Measurements from ENCODE around the gene TRAF3IP1. TPM values are rescaled to one million over a fixed set of nuclear protein-coding genes. Genes with fewer than 3 reads are reported as not detected.

Gene TRAF3IP1
- total RNA-seq, 1 experiment from 2014 or later = 3.8 TPM

DNA sequence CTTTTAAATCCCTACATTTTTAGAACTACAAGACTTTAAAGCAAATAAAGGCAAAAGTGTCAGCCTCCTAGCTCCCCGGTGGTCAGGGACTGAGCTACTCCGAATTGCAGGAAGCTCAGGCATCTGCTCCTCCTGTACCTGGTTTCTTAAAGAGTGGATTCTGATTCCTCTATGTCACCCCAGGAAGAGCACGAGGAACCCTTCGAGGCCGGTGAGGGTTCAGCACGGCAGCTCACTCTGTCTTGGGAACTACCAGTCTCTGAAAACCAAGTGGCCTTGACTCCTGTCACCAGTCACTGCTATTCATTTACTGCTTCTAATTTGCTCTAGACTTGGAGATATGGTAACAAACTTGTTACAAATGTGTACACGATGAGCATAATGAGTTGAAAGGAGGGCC lies 34.2 kb upstream of the TRAF3IP1 start:
- no peaks in the 10 kb centered on the region for H3K27me3 ChIP-seq
- no peaks in the 10 kb centered on the region for H3K9me3 ChIP-seq
- H3K36me3 ChIP-seq = no peaks in the 10 kb centered on the region
- DNase-seq = no peak
- H3K4me3 ChIP-seq = no peak overlapping the region

DNA sequence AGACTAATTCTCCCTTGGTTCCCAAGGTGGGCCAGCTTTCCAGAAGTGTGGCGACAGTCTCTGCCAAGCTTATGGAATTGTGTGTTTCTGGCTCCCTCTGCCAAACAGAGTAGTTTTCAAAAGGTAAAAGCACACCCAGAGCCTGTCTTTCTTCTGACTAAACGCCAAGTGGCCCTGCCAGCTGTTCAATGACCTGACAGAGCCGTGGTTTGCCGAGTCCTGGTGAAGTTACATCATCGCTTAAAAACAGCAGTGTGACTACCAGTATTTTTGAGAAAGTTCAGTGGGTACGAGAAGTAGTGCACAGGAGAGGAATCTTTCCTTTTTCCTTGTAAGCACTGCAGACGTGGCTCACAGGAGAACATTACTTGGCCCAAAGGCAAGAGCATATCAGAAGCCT lies 33.8 kb upstream of the TRAF3IP1 start:
- no peaks in the 10 kb centered on the region for H3K9me3 ChIP-seq
- no peaks in the 10 kb centered on the region for H3K36me3 ChIP-seq
- no peaks in the 10 kb centered on the region for H3K27me3 ChIP-seq
- peak; percentile 66 for DNase-seq
- H3K4me3 ChIP-seq = no peak overlapping the region

- no peaks in the 10 kb centered on the region for H3K36me3 ChIP-seq
- H3K4me3 ChIP-seq = peak overlapping the region; percentile 76
- DNase-seq = no peak
Measured at GRCh38 chr2:238286987-238287736, 33.2 kb upstream of the TRAF3IP1 start.

GRCh38 chr2:238287737-238288649 lies 32.3 kb upstream of the TRAF3IP1 start, which contains the start of gene PER2:
Gene PER2 (minus strand): TSS chr2:238288610. CDS start chr2:238277936, 10,674 bp downstream.
- H3K36me3 ChIP-seq = no peaks in the 10 kb centered on the region
- H3K4me3 ChIP-seq = peak within 1 kb of the TSS; percentile 76
- peak; percentile 60 for DNase-seq
- H3K27me3 ChIP-seq = no peaks in the 10 kb centered on the region
- no peaks in the 10 kb centered on the region for H3K9me3 ChIP-seq

More at GRCh38 chr2:238286987-238287736, 33.2 kb upstream of the TRAF3IP1 start:
- Histone ChIP-seq H3K9me3 (no peaks in the 10 kb centered on the region), H3K27me3 (no peaks in the 10 kb centered on the region)

- no peaks in the 10 kb centered on the region for H3K9me3 ChIP-seq
- peak overlapping the region; percentile 76 for H3K4me3 ChIP-seq
- no peaks in the 10 kb centered on the region for H3K27me3 ChIP-seq
- no peaks in the 10 kb centered on the region for H3K36me3 ChIP-seq
- peak; percentile 96 for DNase-seq
Measured at GRCh38 chr2:238288650-238289573, 31.4 kb upstream of the TRAF3IP1 start.

DNA sequence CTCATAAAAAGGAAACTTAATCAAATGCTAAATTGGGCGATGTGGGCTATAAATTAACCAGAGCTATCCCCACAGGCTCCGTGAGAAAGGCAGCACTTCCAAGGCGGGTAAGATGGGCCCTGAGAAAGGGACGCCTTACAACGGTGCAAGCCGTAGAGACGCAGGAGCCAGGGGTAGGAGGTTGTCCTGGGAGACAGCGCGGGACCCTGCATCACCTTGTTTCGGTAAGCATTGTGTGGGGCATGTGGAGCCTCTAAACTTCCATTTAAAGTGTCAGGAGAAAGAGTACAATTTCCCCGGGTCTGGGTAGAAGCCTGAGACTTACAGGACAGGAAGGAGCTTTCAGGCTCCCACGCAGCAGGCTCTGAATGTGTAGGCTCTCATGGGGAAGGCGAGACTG lies 30.7 kb upstream of the TRAF3IP1 start:
- H3K36me3 ChIP-seq = no peaks in the 10 kb centered on the region
- H3K27me3 ChIP-seq = no peaks in the 10 kb centered on the region
- no peak for DNase-seq
- peak overlapping the region; percentile 76 for H3K4me3 ChIP-seq
- H3K9me3 ChIP-seq = no peaks in the 10 kb centered on the region

GRCh38 chr2:238290091-238290509 lies 30.2 kb upstream of the TRAF3IP1 start:
- no peak for DNase-seq
- no peaks in the 10 kb centered on the region for H3K36me3 ChIP-seq
- no peaks in the 10 kb centered on the region for H3K27me3 ChIP-seq
- no peak overlapping the region for H3K4me3 ChIP-seq
- no peaks in the 10 kb centered on the region for H3K9me3 ChIP-seq

DNA sequence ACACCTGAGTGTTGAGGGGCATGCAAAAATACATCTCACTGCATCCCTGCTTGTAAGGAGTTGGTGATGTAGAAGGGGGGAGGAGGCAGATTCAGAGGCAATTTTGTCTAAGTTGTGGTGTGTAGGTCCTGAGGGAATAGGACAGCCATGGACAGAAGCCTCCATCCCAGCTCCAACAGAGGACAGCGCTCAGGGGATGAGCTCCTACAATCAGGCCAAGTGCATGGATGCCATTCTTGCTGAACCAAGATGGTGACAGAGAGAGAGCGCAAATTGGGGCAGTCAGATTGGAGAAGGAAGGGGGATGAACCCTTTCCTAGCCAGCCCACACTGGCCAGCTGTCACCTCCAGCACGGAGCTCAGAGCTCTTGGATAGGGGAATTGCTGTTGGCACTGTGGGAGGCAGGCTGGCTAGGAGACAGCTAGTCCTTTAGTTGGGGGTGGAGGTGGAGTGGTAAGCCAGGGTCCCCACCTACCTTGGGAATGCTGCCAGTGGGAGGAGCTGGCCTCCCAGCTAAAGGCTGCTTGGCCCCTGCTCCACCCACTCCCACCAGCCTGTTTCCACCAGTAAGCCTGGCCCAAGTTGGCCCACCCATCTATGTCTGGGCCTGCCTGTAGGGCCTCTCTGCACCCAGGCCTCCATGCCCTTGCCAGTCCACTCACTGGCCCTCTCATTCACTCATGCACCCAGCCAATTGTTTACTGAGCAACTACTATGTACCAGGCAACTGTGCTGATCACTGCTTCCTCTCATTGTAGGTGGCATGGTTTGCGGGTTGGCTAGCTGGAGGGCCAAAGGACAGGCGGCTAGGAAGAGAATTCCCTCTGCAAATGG lies 29.4 kb upstream of the TRAF3IP1 start:
- Histone ChIP-seq H3K4me3 (no peak overlapping the region), H3K27me3 (no peaks in the 10 kb centered on the region), H3K9me3 (no peaks in the 10 kb centered on the region), H3K36me3 (no peaks in the 10 kb centered on the region)
- no peak for DNase-seq

GRCh38 chr2:238291550-238292281 lies 28.6 kb upstream of the TRAF3IP1 start:
- Histone ChIP-seq H3K4me3 (no peak overlapping the region), H3K9me3 (no peaks in the 10 kb centered on the region), H3K27me3 (no peaks in the 10 kb centered on the region), H3K36me3 (no peaks in the 10 kb centered on the region)
- no peak for DNase-seq

DNA sequence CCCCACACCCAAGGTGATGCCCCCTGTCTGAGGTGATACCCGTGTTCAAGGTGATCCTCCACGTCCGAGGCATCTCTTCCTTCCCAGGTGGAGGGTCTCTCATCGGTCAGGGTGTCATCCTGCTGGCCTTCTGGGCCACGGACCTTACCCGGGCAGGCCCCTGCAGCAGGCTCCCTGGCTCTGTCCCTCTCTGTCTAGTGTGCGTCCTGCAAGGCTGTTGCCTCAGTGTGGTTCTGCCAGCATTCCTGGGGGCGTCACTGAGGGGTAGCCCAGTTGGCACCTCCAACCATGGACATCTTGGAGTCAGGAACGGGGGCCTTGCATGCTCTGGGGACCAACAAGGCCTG lies 26.3 kb upstream of the TRAF3IP1 start:
- H3K27me3 ChIP-seq = no peaks in the 10 kb centered on the region
- no peak for DNase-seq
- no peak overlapping the region for H3K4me3 ChIP-seq
- H3K9me3 ChIP-seq = no peaks in the 10 kb centered on the region
- no peaks in the 10 kb centered on the region for H3K36me3 ChIP-seq

GRCh38 chr2:238294393-238295143 lies 25.8 kb upstream of the TRAF3IP1 start:
- H3K9me3 ChIP-seq = no peaks in the 10 kb centered on the region
- H3K27me3 ChIP-seq = no peaks in the 10 kb centered on the region
- DNase-seq = no peak
- no peak overlapping the region for H3K4me3 ChIP-seq
- H3K36me3 ChIP-seq = no peaks in the 10 kb centered on the region

DNA sequence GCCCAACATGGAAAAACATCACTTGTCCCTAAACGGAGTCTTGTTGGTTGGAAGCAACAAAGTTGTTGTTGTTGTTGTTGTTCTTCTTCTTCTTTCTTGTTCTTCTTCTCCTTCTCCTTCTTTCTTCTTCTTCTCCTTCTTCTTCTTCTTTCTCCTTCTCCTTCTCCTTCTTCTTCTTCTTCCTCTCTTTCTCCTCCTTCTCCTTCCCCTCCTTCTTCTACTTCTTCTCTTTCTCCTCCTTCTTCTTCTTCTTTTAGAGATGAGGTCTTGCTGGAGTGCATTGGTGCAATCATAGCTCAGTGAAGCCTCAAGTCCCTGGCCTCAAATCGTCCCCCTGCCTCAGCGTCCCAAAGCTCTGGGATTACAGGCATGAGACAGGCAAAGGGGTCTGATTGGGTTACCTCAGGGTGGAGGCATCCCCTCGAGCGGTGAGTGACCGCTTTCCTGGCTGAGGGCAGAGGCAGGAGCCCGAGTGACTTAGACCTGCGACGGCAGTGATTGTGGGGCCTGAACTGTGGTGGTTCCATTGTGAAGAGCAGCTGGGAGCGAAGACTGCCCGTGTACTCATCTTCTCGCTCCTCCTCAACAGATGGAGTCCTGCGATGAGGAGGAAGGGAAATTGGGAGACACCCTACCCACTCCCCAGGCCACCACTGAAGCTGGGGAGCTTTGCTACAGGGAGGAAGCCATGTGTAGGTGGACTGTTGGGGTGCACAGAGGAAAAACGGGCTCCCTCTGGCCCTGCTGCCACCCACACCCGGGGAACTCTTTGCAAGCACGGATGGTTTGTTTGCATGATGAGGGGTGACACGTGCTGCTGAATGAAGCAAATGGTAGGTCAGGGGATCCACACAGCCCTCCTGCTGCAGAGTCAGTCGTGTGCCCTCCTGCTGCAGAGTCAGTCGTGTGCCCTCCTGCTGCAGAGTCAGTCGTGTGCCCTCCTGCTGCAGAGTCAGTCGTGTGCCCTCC lies 24.9 kb upstream of the TRAF3IP1 start:
- DNase-seq = no peak
- H3K4me3 ChIP-seq = no peak overlapping the region
- no peaks in the 10 kb centered on the region for H3K27me3 ChIP-seq
- no peaks in the 10 kb centered on the region for H3K36me3 ChIP-seq
- no peaks in the 10 kb centered on the region for H3K9me3 ChIP-seq

GRCh38 chr2:238296638-238297457 lies 23.5 kb upstream of the TRAF3IP1 start:
- Histone ChIP-seq H3K36me3 (no peaks in the 10 kb centered on the region), H3K9me3 (no peaks in the 10 kb centered on the region)
- DNase-seq = no peak

More at GRCh38 chr2:238296638-238297457, 23.5 kb upstream of the TRAF3IP1 start:
- H3K4me3 ChIP-seq = no peak overlapping the region
- no peaks in the 10 kb centered on the region for H3K27me3 ChIP-seq

Data from MG63 (cell line).